SU-DHL-6 (cell line): ENCODE measurements around the gene HIVEP3.

Source experiments
- H2AFZ ChIP-seq: fragments of 200-600 bp; sonication (generic); 2 replicates; pipeline ENCODE4 v1.6.1; 2014; ENCODE audit warnings: low read depth, mild to moderate bottlenecking, moderate library complexity, mixed read lengths, antibody characterized with exemption, low read length; ENCODE audit not compliant: severe bottlenecking
- H3F3A ChIP-seq: fragments of 200-600 bp; shearing (Covaris generic); 2 replicates; pipeline ENCODE4 v1.6.0; 2016; ENCODE audit warnings: antibody characterized with exemption, mild to moderate bottlenecking; ENCODE audit not compliant: insufficient read depth
- H3K27ac ChIP-seq: fragments of 200-600 bp; sonication (generic); 2 replicates; pipeline ENCODE4 v1.5.1; 2016; ENCODE audit warnings: low read depth, mild to moderate bottlenecking, low read length, moderate library complexity, mixed read lengths
- H3K27me3 ChIP-seq: fragments of 200-600 bp; sonication (generic), shearing (Covaris generic); 2 replicates; pipeline ENCODE4 v1.6.0; 2014; ENCODE audit warnings: mild to moderate bottlenecking, low read length
- H3K36me3 ChIP-seq: fragments of 200-600 bp; sonication (generic); 2 replicates; pipeline ENCODE4 v1.6.1; 2014; ENCODE audit warnings: mild to moderate bottlenecking, low read length, mixed read lengths
- H3K4me2 ChIP-seq: fragments of 300-600, 200-600 bp; shearing (Covaris generic), sonication (generic); 2 replicates; pipeline ENCODE4 v1.6.0; 2014; ENCODE audit warnings: low read length, low read depth, mild to moderate bottlenecking; ENCODE audit not compliant: poor library complexity, severe bottlenecking
- H3K4me3 ChIP-seq: fragments of 200-600 bp; sonication (generic); 2 replicates; pipeline ENCODE4 v1.5.1; 2014; ENCODE audit warnings: antibody characterized with exemption, low read length, mild to moderate bottlenecking, mixed read lengths; ENCODE audit not compliant: insufficient read depth, poor library complexity, severe bottlenecking
- H3K79me2 ChIP-seq: fragments of 200-600 bp; sonication (generic); 2 replicates; pipeline ENCODE4 v1.6.1; 2014; ENCODE audit warnings: mild to moderate bottlenecking, low read length, moderate library complexity; ENCODE audit not compliant: insufficient read depth
- H3K9ac ChIP-seq: fragments of 200-600 bp; sonication (generic); 2 replicates; pipeline ENCODE4 v1.7.0; 2014; ENCODE audit warnings: mild to moderate bottlenecking, low read length
- H3K9me2 ChIP-seq: fragments of 200-600 bp; sonication (generic); replicated peaks from 2 replicates; pipeline ENCODE4 v1.6.1; 2014; ENCODE audit warnings: low read length; ENCODE audit not compliant: insufficient read depth
- H3K9me3 ChIP-seq: fragments of 200-600 bp; sonication (generic); 2 replicates; pipeline ENCODE4 v1.6.1; 2014; ENCODE audit warnings: low read length, mixed read lengths; ENCODE audit not compliant: insufficient read depth
- H4K20me1 ChIP-seq: fragments of 200-600 bp; sonication (generic); 2 replicates; pipeline ENCODE4 v1.6.1; 2014; ENCODE audit warnings: low read depth, mild to moderate bottlenecking, antibody characterized with exemption, low read length, moderate library complexity, mixed read lengths
- CTCF ChIP-seq: fragments of 200-600 bp; sonication (generic); IDR thresholded peaks from one replicate; pipeline ENCODE4 v1.5.1; 2017; ENCODE audit warnings: antibody characterized with exemption, mild to moderate bottlenecking, low read length, moderate library complexity; ENCODE audit not compliant: insufficient read depth, poor library complexity, severe bottlenecking
- EZH2phosphoT487 ChIP-seq: fragments of 200-600 bp; sonication (generic), shearing (Covaris generic); conservative IDR thresholded peaks from 2 replicates; pipeline ENCODE4 v1.6.1; 2018; ENCODE audit warnings: mild to moderate bottlenecking, antibody characterized with exemption, low read length, moderate library complexity, mixed read lengths

Gene HIVEP3

GRCh38 chr1:41483960-41484401 is 434.7 kb downstream of the HIVEP3 start:
- Histone ChIP-seq H3K4me3 (no peak overlapping the region), H3K4me2 (no peak overlapping the region), H3K27ac (no peak overlapping the region), H2AFZ (no peak overlapping the region), H3K9me3 (no peaks in the 10 kb centered on the region), H3K27me3 (no peaks in the 10 kb centered on the region), H3K9ac (no peak overlapping the region), H4K20me1 (no peaks in the 10 kb centered on the region), H3F3A (no peaks in the 10 kb centered on the region), H3K79me2 (no peaks in the 10 kb centered on the region), H3K9me2 (no peaks in the 10 kb centered on the region), H3K36me3 (no peaks in the 10 kb centered on the region)
- TF ChIP-seq EZH2phosphoT487 (no peak), CTCF (no peak)

- no peaks in the 10 kb centered on the region for H3K9me2 ChIP-seq
- H3K4me2 ChIP-seq = no peak overlapping the region
- no peak for TF ChIP-seq EZH2phosphoT487
- no peak for TF ChIP-seq CTCF
- H3F3A ChIP-seq = no peaks in the 10 kb centered on the region
- H3K9ac ChIP-seq = no peak overlapping the region
- H2AFZ ChIP-seq = no peak overlapping the region
- no peaks in the 10 kb centered on the region for H3K9me3 ChIP-seq
- no peaks in the 10 kb centered on the region for H4K20me1 ChIP-seq
- H3K4me3 ChIP-seq = no peak overlapping the region
- no peak overlapping the region for H3K27ac ChIP-seq
- H3K79me2 ChIP-seq = no peaks in the 10 kb centered on the region
- H3K36me3 ChIP-seq = no peaks in the 10 kb centered on the region
- H3K27me3 ChIP-seq = no peaks in the 10 kb centered on the region
Measured at GRCh38 chr1:41483001-41483850, 435.5 kb downstream of the HIVEP3 start.

GRCh38 chr1:41482001-41482765 is 436.5 kb downstream of the HIVEP3 start:
- Histone ChIP-seq H3K4me3 (no peak overlapping the region), H4K20me1 (no peaks in the 10 kb centered on the region), H3K9me2 (no peaks in the 10 kb centered on the region), H2AFZ (no peak overlapping the region), H3K9me3 (no peaks in the 10 kb centered on the region), H3K79me2 (no peaks in the 10 kb centered on the region), H3K4me2 (no peak overlapping the region), H3K27ac (no peak overlapping the region), H3K27me3 (no peaks in the 10 kb centered on the region), H3K9ac (no peak overlapping the region), H3K36me3 (no peaks in the 10 kb centered on the region), H3F3A (no peaks in the 10 kb centered on the region)
- TF ChIP-seq CTCF (no peak), EZH2phosphoT487 (no peak)
